Activated naive CD8-positive, alpha-beta T cell treated with anti-CD3 and anti-CD28 coated beads, Interleukin-2, amount 10 ng/mL, durations not matched to agents 7 days and 5 days (primary cell): Measurements from ENCODE around the gene LIPJ. TPM values are rescaled to one million over a fixed set of nuclear protein-coding genes. Genes with fewer than 3 reads are reported as not detected.

ENCODE experiments used
- ATAC-seq: fragments of 150-1000 bp; cut with Tn5 transposase; one replicate; pipeline ENCODE4 v1.10.0; 2021; ENCODE audit warnings: low read depth, moderate library complexity
- POLR2A ChIA-PET: fragments of 350-600 bp; sonication (Branson Sonifier 250); formaldehyde crosslinking; loops from one replicate; lab custom pipeline; 2021; ENCODE audit warnings: antibody characterized with exemption; lab: Charles Lee
- DNase-seq: peaks from one replicate; pipeline ENCODE4 v3.0.0; 2021
- H3K27ac Mint-ChIP-seq: one replicate; pipeline ENCODE4 v1.8.0; 2022; ENCODE audit warnings: mild to moderate bottlenecking, mixed read lengths
- H3K27me3 Mint-ChIP-seq: one replicate; pipeline ENCODE4 v1.8.0; 2022; ENCODE audit warnings: mild to moderate bottlenecking, moderate library complexity, mixed read lengths
- H3K36me3 Mint-ChIP-seq: one replicate; pipeline ENCODE4 v1.8.0; 2021; ENCODE audit warnings: mild to moderate bottlenecking, mixed read lengths
- H3K4me1 Mint-ChIP-seq: one replicate; pipeline ENCODE4 v1.8.0; 2021; ENCODE audit warnings: mixed read lengths
- H3K4me3 Mint-ChIP-seq: one replicate; pipeline ENCODE4 v1.8.0; 2022; ENCODE audit warnings: mild to moderate bottlenecking, moderate library complexity, mixed read lengths
- H3K9me3 Mint-ChIP-seq: one replicate; pipeline ENCODE4 v1.8.0; 2021; ENCODE audit warnings: mixed read lengths
- total RNA-seq, 2 experiments: library from RNA; stranded (reverse); gene quantifications; one replicate each; pipeline ENCODE4 v1.2.3, GENCODE V29; 2021

The LIPJ gene, protein sequence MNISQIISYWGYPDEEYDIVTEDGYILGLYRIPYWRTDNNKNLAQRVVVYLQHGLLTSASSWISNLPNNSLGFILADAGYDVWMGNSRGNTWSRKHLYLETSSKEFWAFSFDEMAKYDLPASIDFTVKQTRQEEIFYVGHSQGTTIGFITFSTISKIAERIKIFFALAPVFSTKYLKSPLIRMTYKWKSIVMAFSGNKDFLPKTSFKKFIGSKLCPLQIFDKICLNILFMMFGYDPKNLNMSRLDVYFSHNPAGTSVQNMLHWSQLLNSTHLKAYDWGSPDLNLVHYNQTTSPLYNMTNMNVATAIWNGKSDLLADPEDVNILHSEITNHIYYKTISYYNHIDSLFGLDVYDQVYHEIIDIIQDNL
- under 1 TPM in 1 of 2 experiments, not detected in 1; 0.17 TPM for total RNA-seq

DNA sequence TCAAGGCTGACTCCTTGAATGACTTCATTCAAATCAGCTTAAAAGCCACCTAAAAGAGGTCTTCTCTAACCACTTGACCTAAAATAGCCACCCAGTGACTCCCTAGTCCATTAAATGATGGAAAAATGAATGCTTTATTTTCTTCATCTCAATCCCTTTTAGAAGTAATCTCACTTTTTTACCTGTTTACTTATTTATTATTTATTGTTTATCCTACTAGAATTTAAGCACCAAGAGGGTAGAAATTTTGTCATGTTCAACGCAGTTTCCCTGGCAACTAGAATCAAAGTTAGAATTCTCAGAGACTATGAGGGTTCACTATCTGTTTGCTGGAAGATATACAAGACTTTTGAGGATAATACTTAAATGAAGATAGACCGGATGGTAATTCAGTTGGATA lies at the start of gene LIPJ:
Gene LIPJ, plus strand, starts transcription at position 301 of the 400 bp plus-strand sequence. CDS start 3,926 bp downstream, outside the sequence.
- POLR2A ChIA-PET = no interaction called here
- H3K4me1 Mint-ChIP-seq = peaks cover 8% of the 10 kb centered on the region
- DNase-seq (no peak), ATAC-seq (no peak)
- H3K27me3 Mint-ChIP-seq = peaks cover 8% of the 10 kb centered on the region
- H3K27ac Mint-ChIP-seq = no peak within 1 kb of the TSS
- peaks cover 1% of the 10 kb centered on the region for H3K9me3 Mint-ChIP-seq
- H3K36me3 Mint-ChIP-seq = no peaks in the 10 kb centered on the region
- no peak within 1 kb of the TSS for H3K4me3 Mint-ChIP-seq

DNA sequence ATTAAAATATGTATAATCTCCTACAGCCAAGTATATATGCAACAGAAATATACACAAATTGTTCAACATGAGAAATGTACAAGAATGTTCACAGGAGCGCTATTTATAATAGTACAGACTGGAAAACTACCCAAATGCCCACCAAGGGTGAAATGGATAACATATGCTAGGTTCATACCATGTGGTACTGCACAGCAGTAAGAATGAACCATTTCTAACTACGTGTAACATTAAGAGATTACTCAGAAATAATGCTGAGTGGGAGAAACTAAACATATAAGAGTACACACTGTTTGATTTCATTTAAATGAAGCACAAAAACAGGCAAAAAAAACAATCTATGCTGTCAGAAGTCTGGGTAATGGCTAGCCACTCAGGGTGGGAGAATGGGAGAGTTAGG lies 49.2 kb upstream of the LIPJ start:
- peaks cover 2% of the 10 kb centered on the region for H3K4me1 Mint-ChIP-seq
- H3K36me3 Mint-ChIP-seq = no peaks in the 10 kb centered on the region
- ATAC-seq (no peak), DNase-seq (no peak)
- POLR2A ChIA-PET = no interaction called here
- H3K4me3 Mint-ChIP-seq = no peak overlapping the region
- H3K9me3 Mint-ChIP-seq = no peaks in the 10 kb centered on the region
- H3K27me3 Mint-ChIP-seq = no peaks in the 10 kb centered on the region
- no peak overlapping the region for H3K27ac Mint-ChIP-seq

DNA sequence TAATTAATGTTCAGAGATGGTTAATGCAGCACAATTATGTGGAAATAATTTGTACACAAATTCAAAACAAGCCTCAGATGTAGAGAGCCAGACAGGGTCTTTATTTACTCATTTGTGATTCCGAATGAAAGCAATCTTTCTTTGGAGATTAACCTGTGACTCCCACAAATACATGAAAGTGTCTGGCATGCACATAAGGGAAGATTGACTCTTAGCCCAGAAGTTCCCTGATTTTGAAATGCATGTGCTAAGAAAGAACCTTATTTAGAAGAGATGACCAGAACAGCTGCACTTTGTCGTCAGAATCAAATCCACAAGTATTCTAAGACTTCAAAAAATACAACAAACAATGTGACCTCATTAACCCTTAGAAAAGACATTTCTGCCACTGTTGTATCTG lies 48.5 kb upstream of the LIPJ start:
- Mint-ChIP-seq H3K36me3 (no peaks in the 10 kb centered on the region), H3K27ac (no peak overlapping the region), H3K4me1 (peaks cover 2% of the 10 kb centered on the region), H3K9me3 (no peaks in the 10 kb centered on the region), H3K4me3 (no peak overlapping the region), H3K27me3 (no peaks in the 10 kb centered on the region)
- POLR2A ChIA-PET = no interaction called here
- ATAC-seq = no peak
- no peak for DNase-seq

DNA sequence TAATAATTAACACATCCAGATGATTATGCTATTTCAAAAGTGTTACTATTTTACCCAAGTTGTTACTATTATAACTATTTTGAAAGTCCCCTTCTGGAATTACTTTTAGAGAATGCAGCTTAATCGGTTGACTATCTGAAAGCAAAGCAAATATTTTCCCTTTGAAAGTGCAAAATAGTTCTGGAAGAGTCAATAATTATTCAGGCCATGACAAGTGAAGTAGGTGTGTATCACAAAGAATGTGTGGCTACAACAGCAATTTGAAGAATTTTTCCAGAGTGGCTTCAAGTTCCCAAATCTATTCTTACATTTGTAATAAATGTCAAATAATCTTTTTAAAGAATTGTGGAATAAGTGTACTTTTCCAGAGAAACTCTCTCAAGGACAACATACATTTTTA lies 46.2 kb upstream of the LIPJ start:
- Mint-ChIP-seq H3K4me3 (no peak overlapping the region), H3K27ac (no peak overlapping the region), H3K9me3 (no peaks in the 10 kb centered on the region), H3K4me1 (peaks cover 2% of the 10 kb centered on the region), H3K36me3 (no peaks in the 10 kb centered on the region), H3K27me3 (no peaks in the 10 kb centered on the region)
- POLR2A ChIA-PET = no interaction called here
- no peak for ATAC-seq
- DNase-seq = no peak

DNA sequence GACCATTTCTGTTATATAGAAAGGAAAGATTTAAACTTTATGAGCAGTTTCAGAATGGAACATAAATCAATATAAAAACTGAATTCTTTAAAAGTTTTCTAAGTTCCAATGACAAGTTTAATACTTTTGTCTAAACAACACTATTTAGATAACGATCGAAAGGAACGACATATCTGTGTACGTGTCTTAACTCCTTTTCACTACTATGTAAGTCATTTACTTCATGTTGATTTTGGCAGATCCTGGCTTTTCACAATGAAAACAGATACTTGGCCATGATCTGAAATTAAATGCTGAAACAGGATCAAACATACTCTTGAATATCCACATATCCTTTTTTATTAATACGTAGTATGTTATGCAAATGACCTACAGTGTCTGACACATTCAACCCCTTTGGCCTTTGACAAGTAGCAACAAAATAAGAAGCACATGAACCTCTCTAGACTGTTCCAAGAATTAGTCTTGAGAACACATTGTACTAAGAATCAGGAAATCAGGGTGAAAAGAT lies 45.4 kb upstream of the LIPJ start:
- no peak for ATAC-seq
- Mint-ChIP-seq H3K4me1 (peaks cover 2% of the 10 kb centered on the region), H3K27ac (no peak overlapping the region), H3K4me3 (no peak overlapping the region), H3K36me3 (no peaks in the 10 kb centered on the region), H3K9me3 (no peaks in the 10 kb centered on the region), H3K27me3 (no peaks in the 10 kb centered on the region)
- POLR2A ChIA-PET = no interaction called here
- no peak for DNase-seq

DNA sequence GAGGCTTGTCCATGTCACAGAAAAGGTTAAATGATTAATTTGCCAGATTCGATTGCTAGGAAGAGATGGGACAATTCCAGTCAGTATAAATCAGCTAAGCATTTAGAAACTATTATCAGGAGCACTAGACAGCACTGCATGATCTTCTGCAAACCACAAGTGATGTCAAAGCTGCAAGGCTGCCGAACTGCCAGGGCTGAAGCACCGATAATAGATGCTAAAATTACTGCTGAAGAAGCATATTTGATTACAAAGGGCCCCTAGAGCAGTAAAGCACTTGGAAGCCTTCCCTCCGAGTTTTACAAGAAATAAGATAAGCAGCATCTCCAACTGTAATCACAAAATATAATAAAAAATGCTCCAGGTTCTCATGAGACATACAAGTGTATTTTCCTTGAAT lies 44.0 kb upstream of the LIPJ start:
- POLR2A ChIA-PET = no interaction called here
- H3K36me3 Mint-ChIP-seq = peaks cover 2% of the 10 kb centered on the region
- no peaks in the 10 kb centered on the region for H3K9me3 Mint-ChIP-seq
- DNase-seq (no peak), ATAC-seq (no peak)
- H3K4me3 Mint-ChIP-seq = no peak overlapping the region
- peaks cover 2% of the 10 kb centered on the region for H3K4me1 Mint-ChIP-seq
- no peaks in the 10 kb centered on the region for H3K27me3 Mint-ChIP-seq
- no peak overlapping the region for H3K27ac Mint-ChIP-seq

DNA sequence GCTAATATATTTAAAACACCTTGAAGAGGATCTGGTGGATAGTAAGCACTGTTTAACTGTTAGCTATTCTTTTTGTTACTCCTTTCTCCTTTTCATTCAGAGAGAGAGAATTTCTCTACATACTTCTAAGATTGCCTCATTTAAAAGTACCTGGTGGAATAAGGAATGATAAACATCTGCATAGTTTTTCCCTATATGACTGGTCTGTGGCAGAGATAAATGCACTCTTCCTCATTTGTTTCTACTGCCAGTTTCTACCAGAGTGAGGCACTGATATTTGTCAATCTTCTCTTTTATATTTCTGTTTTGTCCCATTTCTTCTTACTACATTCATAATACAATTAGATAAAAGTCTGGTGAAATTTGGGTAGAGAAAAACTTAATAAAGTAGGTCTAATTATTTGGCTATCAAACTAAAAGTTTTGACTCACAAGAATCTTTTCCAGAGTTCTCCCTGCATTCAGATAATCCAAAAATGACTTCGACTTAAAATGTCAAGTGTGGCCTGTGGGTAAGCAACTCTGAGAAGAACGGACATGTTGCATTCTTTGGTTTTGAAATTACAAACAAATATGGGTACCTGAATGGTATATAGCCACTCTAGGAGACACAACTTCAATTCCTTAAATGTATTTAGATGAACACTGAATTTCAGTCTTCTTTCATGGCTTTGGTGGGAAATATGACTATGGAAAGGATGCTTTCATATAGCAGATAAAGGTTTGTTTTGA lies 42.3 kb upstream of the LIPJ start:
- H3K9me3 Mint-ChIP-seq = no peaks in the 10 kb centered on the region
- H3K27me3 Mint-ChIP-seq = no peaks in the 10 kb centered on the region
- POLR2A ChIA-PET = no interaction called here
- DNase-seq (no peak), ATAC-seq (no peak)
- H3K36me3 Mint-ChIP-seq = peaks cover 2% of the 10 kb centered on the region
- peaks cover 2% of the 10 kb centered on the region for H3K4me1 Mint-ChIP-seq
- no peak overlapping the region for H3K27ac Mint-ChIP-seq
- H3K4me3 Mint-ChIP-seq = no peak overlapping the region

DNA sequence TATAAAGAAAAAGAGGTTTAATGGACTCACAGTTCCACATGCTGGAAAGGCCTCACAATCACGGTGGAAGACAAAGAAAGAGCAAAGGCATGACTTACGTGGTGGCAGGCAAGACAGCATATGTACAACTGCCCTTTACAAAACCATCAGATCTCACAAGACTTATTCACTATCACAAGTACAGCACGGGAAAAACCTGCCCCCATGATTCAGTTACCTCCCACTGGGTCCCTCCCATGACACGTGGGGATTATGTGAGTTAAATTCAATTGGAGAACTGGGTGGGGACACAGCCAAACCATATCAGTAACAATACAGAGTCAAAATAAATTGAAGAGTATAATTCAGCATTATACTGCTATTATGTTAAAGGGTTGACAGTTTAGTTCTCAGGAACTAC lies 41.2 kb upstream of the LIPJ start:
- ATAC-seq (no peak), DNase-seq (no peak)
- H3K4me1 Mint-ChIP-seq = peaks cover 2% of the 10 kb centered on the region
- POLR2A ChIA-PET = no interaction called here
- H3K9me3 Mint-ChIP-seq = no peaks in the 10 kb centered on the region
- H3K27me3 Mint-ChIP-seq = no peaks in the 10 kb centered on the region
- no peak overlapping the region for H3K4me3 Mint-ChIP-seq
- H3K36me3 Mint-ChIP-seq = peaks cover 2% of the 10 kb centered on the region
- no peak overlapping the region for H3K27ac Mint-ChIP-seq

DNA sequence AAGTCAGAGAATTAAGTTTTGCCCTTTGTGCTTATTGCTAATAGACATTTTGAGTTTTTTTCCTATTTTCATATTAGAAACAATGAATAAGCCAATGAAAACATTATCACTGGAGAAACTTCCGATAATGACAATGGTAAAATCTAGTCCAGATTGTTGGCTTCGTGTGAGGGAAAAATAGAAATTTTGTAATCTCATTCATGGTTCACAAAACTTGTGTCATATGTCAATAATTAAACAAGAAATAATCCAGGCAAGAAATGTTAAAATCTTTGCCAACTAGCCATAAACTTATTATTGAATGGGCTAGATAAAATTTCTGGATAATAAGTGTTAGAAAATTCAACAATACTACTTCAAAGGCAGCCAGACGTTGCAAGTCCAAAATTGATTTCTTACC lies 40.1 kb upstream of the LIPJ start:
- Mint-ChIP-seq H3K27me3 (no peaks in the 10 kb centered on the region), H3K9me3 (no peaks in the 10 kb centered on the region), H3K27ac (no peak overlapping the region), H3K4me1 (peaks cover 2% of the 10 kb centered on the region), H3K36me3 (peaks cover 2% of the 10 kb centered on the region), H3K4me3 (no peak overlapping the region)
- POLR2A ChIA-PET = no interaction called here
- DNase-seq (no peak), ATAC-seq (no peak)

DNA sequence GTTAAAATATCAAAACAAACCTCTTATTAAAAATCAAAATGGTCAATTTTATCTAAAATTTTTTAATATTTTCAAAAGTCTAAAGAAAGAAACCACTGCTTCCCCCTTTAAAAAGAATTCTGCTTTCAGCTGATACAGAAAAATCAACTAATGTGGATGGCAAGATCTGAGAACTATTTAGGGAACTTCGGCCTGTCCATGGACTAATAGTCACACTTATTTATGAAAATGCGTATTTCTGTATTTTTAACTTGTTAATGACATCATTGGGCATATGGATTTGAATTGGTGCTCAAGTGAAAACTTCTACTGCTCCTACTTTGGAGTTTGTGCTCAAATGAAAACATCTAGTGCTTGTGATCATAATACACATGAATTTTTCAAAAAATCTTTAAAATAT lies 35.3 kb upstream of the LIPJ start:
- no peak overlapping the region for H3K27ac Mint-ChIP-seq
- H3K9me3 Mint-ChIP-seq = no peaks in the 10 kb centered on the region
- ATAC-seq (no peak), DNase-seq (no peak)
- H3K27me3 Mint-ChIP-seq = no peaks in the 10 kb centered on the region
- POLR2A ChIA-PET = no interaction called here
- H3K4me3 Mint-ChIP-seq = no peak overlapping the region
- peaks cover 2% of the 10 kb centered on the region for H3K4me1 Mint-ChIP-seq
- peaks cover 2% of the 10 kb centered on the region for H3K36me3 Mint-ChIP-seq

DNA sequence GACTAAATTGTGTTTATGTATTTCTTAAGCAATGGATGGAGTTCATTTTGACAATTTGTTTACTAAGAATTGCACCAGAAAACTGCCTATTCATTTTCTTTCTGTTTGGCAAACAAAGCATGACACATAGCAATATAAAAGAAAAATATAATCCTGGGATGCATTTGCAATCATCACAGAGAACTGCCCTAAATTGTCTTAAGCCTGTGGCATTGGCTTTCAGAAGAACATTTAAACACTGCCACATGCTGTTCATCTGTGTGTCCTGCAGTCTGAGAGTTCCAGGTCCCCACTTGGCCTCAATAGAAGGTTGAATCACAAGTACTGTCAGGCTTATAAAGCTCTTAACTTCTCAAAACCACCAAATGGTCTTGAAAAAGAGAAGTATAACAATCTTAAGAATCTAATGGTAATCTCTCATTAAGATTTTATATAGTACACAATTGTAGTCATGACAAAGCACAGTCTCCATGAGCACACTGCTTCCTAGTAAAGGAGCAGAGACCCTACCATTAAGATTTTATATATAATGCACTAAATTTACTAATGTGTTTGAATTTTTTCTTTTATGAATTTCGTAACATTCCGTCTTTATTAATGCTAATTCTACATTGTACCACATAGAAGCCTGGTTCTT lies 33.3 kb upstream of the LIPJ start:
- no peak overlapping the region for H3K27ac Mint-ChIP-seq
- no peak for DNase-seq
- H3K27me3 Mint-ChIP-seq = no peaks in the 10 kb centered on the region
- POLR2A ChIA-PET = no interaction called here
- no peak overlapping the region for H3K4me3 Mint-ChIP-seq
- H3K9me3 Mint-ChIP-seq = no peaks in the 10 kb centered on the region
- peaks cover 2% of the 10 kb centered on the region for H3K4me1 Mint-ChIP-seq
- no peaks in the 10 kb centered on the region for H3K36me3 Mint-ChIP-seq
- ATAC-seq = peak; percentile 88

DNA sequence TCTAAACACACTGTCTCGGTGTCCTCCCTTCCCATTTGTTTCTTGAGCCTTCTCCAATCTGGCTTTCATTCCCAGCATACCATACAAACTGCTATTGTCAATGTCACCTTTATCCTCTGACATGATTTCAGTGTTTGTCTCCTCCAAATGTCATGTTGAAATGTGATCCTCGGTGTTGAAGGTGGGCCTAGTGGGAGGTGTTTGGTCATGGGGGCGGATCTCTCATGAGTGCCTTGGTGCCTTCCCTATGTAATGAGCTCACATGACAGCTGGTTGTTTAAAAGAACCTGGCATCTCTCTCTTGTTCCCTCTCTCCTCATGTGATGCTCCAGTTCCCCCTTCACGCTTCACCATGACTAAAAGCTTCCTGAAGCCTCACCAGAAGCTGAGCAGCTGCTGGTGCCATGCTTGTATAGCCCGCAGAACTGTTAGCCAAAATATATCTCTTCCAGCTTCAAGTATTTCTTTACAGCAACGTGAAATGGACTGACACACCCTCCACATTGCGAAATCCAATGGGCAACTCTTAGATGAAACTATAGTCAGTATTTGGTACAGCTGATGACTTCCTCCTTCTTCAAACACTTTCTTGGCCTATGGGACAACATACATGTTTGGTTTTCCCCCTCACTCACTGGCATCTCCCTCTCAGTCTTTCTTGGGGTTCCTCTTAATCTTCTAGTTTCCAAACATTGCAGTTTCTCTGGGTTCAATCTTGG lies 31.2 kb upstream of the LIPJ start:
- Mint-ChIP-seq H3K9me3 (no peaks in the 10 kb centered on the region), H3K27me3 (no peaks in the 10 kb centered on the region), H3K36me3 (no peaks in the 10 kb centered on the region), H3K4me1 (peaks cover 6% of the 10 kb centered on the region), H3K4me3 (no peak overlapping the region), H3K27ac (no peak overlapping the region)
- no peak for ATAC-seq
- POLR2A ChIA-PET = no interaction called here
- DNase-seq = no peak

DNA sequence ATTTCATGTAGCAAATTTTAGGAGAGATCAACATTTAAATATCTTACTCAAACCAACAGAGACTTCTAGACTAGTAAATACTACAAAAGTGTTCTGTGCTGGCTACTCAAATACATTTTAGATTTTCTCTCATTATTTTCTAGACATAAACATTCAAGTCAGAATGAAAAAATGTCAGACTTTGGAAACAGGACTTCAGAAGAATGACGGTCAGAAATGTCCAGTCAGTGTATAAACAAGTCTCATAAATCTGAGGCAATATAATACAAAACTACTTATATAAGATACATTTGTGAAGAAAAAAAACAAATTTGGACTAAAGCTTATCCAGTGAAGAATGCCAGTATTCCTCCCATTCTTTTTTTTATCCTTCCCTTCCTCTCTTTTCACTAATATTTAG lies 29.3 kb upstream of the LIPJ start:
- ATAC-seq = no peak
- POLR2A ChIA-PET = no interaction called here
- H3K9me3 Mint-ChIP-seq = no peaks in the 10 kb centered on the region

More for the DNA sequence above, 29.3 kb upstream of the LIPJ start:
- no peak overlapping the region for H3K4me3 Mint-ChIP-seq
- peaks cover 1% of the 10 kb centered on the region for H3K27me3 Mint-ChIP-seq
- no peak for DNase-seq
- peaks cover 9% of the 10 kb centered on the region for H3K4me1 Mint-ChIP-seq
- no peaks in the 10 kb centered on the region for H3K36me3 Mint-ChIP-seq
- no peak overlapping the region for H3K27ac Mint-ChIP-seq
